Measurements from ENCODE around the gene MPPE1.
A peak's percentile ranks its signal among the peaks of the same experiment; 100 is the strongest.

The MPPE1 gene

DNA sequence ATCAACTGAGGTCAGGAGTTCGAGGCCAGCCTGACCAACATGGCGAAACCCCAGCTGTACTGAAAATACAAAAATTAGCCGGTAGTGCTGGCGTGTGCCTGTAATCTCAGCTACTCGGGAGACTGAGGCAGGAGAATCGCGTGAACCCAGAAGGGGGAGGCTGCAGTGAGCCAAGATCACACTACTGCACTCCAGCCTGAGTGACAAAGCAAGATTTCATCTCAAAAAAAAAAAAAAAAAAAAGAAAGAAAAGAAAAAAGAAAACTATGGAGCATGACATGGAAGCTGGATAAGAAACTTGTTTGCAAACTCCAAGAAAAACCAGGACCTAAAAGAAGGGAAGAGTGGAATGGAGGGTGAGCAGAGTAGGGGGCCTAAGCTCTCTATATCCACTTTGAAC, 58.8 kb downstream of the MPPE1 start:
- no peak overlapping the region for H2AK5ac ChIP-seq (ENCODE audit: low read length)
- no peak overlapping the region for H3K4me2 ChIP-seq (ENCODE audit: low read length)
- no peak overlapping the region for H2BK15ac ChIP-seq (replicated peaks; ENCODE audit: low read depth)
- no peaks in the 10 kb centered on the region for H3K36me3 ChIP-seq (ENCODE audit: control insufficient read depth, insufficient read depth, low read length)
- H3K27ac ChIP-seq (ENCODE audit: low read depth, low read length) = no peak overlapping the region
- no peak overlapping the region for H3K23ac ChIP-seq (ENCODE audit: low read length)
- H3K79me1 ChIP-seq (ENCODE audit: low read length) = peaks cover 7% of the 10 kb centered on the region
- H4K8ac ChIP-seq (ENCODE audit: low read depth, low read length) = no peak overlapping the region
- no peak overlapping the region for H3K4me3 ChIP-seq (ENCODE audit: low read length)
- H3K27me3 ChIP-seq (ENCODE audit: insufficient read depth, low read length, poor library complexity) = no peaks in the 10 kb centered on the region
- no peak overlapping the region for H4K5ac ChIP-seq (ENCODE audit: low read length)
- H2BK5ac ChIP-seq (ENCODE audit: low read length) = no peak overlapping the region
- H2BK120ac ChIP-seq (ENCODE audit: low read depth, low read length) = no peak overlapping the region
- WGBS (ENCODE audit: extremely low coverage, insufficient coverage, low lambda C conversion rate) = no CpG with 5 or more reads among the region's 7 CpGs
- DNase-seq = no peak
- no peak overlapping the region for H3K18ac ChIP-seq (ENCODE audit: low read length)
- peaks cover 20% of the 10 kb centered on the region for H3K79me2 ChIP-seq (ENCODE audit: control insufficient read depth, insufficient read depth, low read length)
- H3K56ac ChIP-seq (ENCODE audit: low read length) = no peak overlapping the region
- no peak overlapping the region for H3K4ac ChIP-seq (ENCODE audit: low read depth, low read length)
- H3K9ac ChIP-seq (ENCODE audit: low read length) = no peak overlapping the region
- peaks cover 4% of the 10 kb centered on the region for H3K4me1 ChIP-seq (ENCODE audit: control insufficient read depth, low read depth, low read length)

- no peaks in the 10 kb centered on the region for H3K36me3 ChIP-seq (ENCODE audit: control insufficient read depth, insufficient read depth, low read length)
- no peak overlapping the region for H3K23ac ChIP-seq (ENCODE audit: low read length)
- H3K27ac ChIP-seq (ENCODE audit: low read depth, low read length) = no peak overlapping the region
- peaks cover 5% of the 10 kb centered on the region for H3K79me1 ChIP-seq (ENCODE audit: low read length)
- H4K5ac ChIP-seq (ENCODE audit: low read length) = no peak overlapping the region
- no peak for DNase-seq
- H4K8ac ChIP-seq (ENCODE audit: low read depth, low read length) = no peak overlapping the region
- H3K4ac ChIP-seq (ENCODE audit: low read depth, low read length) = no peak overlapping the region
- H3K27me3 ChIP-seq (ENCODE audit: insufficient read depth, low read length, poor library complexity) = no peaks in the 10 kb centered on the region
- no peak overlapping the region for H2BK15ac ChIP-seq (replicated peaks; ENCODE audit: low read depth)
- no peak overlapping the region for H3K9ac ChIP-seq (ENCODE audit: low read length)
- H3K4me1 ChIP-seq (ENCODE audit: control insufficient read depth, low read depth, low read length) = peaks cover 1% of the 10 kb centered on the region
- H3K4me2 ChIP-seq (ENCODE audit: low read length) = no peak overlapping the region
- H3K18ac ChIP-seq (ENCODE audit: low read length) = no peak overlapping the region
- no CpG with 5 or more reads among the region's 4 CpGs for WGBS (ENCODE audit: extremely low coverage, insufficient coverage, low lambda C conversion rate)
- H3K56ac ChIP-seq (ENCODE audit: low read length) = no peak overlapping the region
- no peak overlapping the region for H2AK5ac ChIP-seq (ENCODE audit: low read length)
- H2BK120ac ChIP-seq (ENCODE audit: low read depth, low read length) = no peak overlapping the region
- peaks cover 12% of the 10 kb centered on the region for H3K79me2 ChIP-seq (ENCODE audit: control insufficient read depth, insufficient read depth, low read length)
- H3K4me3 ChIP-seq (ENCODE audit: low read length) = no peak overlapping the region
- no peak overlapping the region for H2BK5ac ChIP-seq (ENCODE audit: low read length)
These were observed 60.3 kb downstream of the MPPE1 start for GRCh38 chr18:11847811-11848210.

DNA sequence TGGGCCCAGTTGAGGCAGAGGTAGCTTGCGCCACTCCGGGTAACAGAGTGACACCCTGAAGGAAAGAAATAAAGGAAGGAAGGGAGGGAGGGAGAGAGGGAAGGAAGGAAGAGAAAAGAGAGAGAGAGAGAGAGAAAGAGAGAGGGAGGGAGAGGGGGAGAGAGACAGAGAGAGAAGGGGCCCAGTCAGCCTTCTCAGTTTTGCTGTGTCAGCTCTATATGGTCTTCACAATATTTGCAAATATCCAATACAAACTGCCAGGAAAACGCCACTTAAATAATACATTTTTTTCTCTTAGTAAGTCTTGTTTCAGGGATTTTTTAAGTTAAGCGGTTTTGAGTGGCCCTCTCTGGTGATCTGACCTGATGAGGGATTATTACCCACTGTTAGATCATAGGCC, 62.5 kb downstream of the MPPE1 start:
- H3K4me1 ChIP-seq (ENCODE audit: control insufficient read depth, low read depth, low read length) = peaks cover 1% of the 10 kb centered on the region
- H2BK15ac ChIP-seq (replicated peaks; ENCODE audit: low read depth) = no peak overlapping the region
- no peak overlapping the region for H2BK5ac ChIP-seq (ENCODE audit: low read length)
- no peak overlapping the region for H3K4ac ChIP-seq (ENCODE audit: low read depth, low read length)
- no peak overlapping the region for H3K23ac ChIP-seq (ENCODE audit: low read length)
- H3K56ac ChIP-seq (ENCODE audit: low read length) = no peak overlapping the region
- no peak for DNase-seq
- H4K5ac ChIP-seq (ENCODE audit: low read length) = no peak overlapping the region
- H3K4me2 ChIP-seq (ENCODE audit: low read length) = no peak overlapping the region
- no peak overlapping the region for H3K27ac ChIP-seq (ENCODE audit: low read depth, low read length)
- no peak overlapping the region for H2BK120ac ChIP-seq (ENCODE audit: low read depth, low read length)
- no peak overlapping the region for H3K4me3 ChIP-seq (ENCODE audit: low read length)
- H3K27me3 ChIP-seq (ENCODE audit: insufficient read depth, low read length, poor library complexity) = no peaks in the 10 kb centered on the region
- no peak overlapping the region for H3K9ac ChIP-seq (ENCODE audit: low read length)
- no peaks in the 10 kb centered on the region for H3K36me3 ChIP-seq (ENCODE audit: control insufficient read depth, insufficient read depth, low read length)
- no peaks in the 10 kb centered on the region for H3K79me1 ChIP-seq (ENCODE audit: low read length)
- no peak overlapping the region for H4K8ac ChIP-seq (ENCODE audit: low read depth, low read length)
- no peaks in the 10 kb centered on the region for H3K79me2 ChIP-seq (ENCODE audit: control insufficient read depth, insufficient read depth, low read length)
- no CpG with 5 or more reads among the region's 4 CpGs for WGBS (ENCODE audit: extremely low coverage, insufficient coverage, low lambda C conversion rate)
- no peak overlapping the region for H3K18ac ChIP-seq (ENCODE audit: low read length)
- H2AK5ac ChIP-seq (ENCODE audit: low read length) = no peak overlapping the region

- no peak overlapping the region for H3K4me2 ChIP-seq (ENCODE audit: low read length)
- H3K9ac ChIP-seq (ENCODE audit: low read length) = no peak overlapping the region
- H2BK5ac ChIP-seq (ENCODE audit: low read length) = no peak overlapping the region
- no peak overlapping the region for H3K18ac ChIP-seq (ENCODE audit: low read length)
- H3K23ac ChIP-seq (ENCODE audit: low read length) = no peak overlapping the region
- H3K79me2 ChIP-seq (ENCODE audit: control insufficient read depth, insufficient read depth, low read length) = no peaks in the 10 kb centered on the region
- H4K5ac ChIP-seq (ENCODE audit: low read length) = no peak overlapping the region
- H3K27me3 ChIP-seq (ENCODE audit: insufficient read depth, low read length, poor library complexity) = no peaks in the 10 kb centered on the region
- no peak overlapping the region for H2BK120ac ChIP-seq (ENCODE audit: low read depth, low read length)
- WGBS (ENCODE audit: extremely low coverage, insufficient coverage, low lambda C conversion rate) = no CpG with 5 or more reads among the region's 6 CpGs
- no peak overlapping the region for H2BK15ac ChIP-seq (replicated peaks; ENCODE audit: low read depth)
- H3K79me1 ChIP-seq (ENCODE audit: low read length) = no peaks in the 10 kb centered on the region
- H3K4me1 ChIP-seq (ENCODE audit: control insufficient read depth, low read depth, low read length) = no peaks in the 10 kb centered on the region
- H3K56ac ChIP-seq (ENCODE audit: low read length) = no peak overlapping the region
- no peak overlapping the region for H4K8ac ChIP-seq (ENCODE audit: low read depth, low read length)
- no peak overlapping the region for H2AK5ac ChIP-seq (ENCODE audit: low read length)
- H3K4ac ChIP-seq (ENCODE audit: low read depth, low read length) = no peak overlapping the region
- H3K27ac ChIP-seq (ENCODE audit: low read depth, low read length) = no peak overlapping the region
- H3K36me3 ChIP-seq (ENCODE audit: control insufficient read depth, insufficient read depth, low read length) = no peaks in the 10 kb centered on the region
- DNase-seq = no peak
- no peak overlapping the region for H3K4me3 ChIP-seq (ENCODE audit: low read length)
These were observed 63.7 kb downstream of the MPPE1 start for GRCh38 chr18:11844436-11844835.

- no peak for DNase-seq
- Histone ChIP-seq H3K27ac (ENCODE audit: low read depth, low read length) (no peak overlapping the region), H3K4me1 (ENCODE audit: control insufficient read depth, low read depth, low read length) (no peaks in the 10 kb centered on the region), H2AK5ac (ENCODE audit: low read length) (no peak overlapping the region), H3K56ac (ENCODE audit: low read length) (no peak overlapping the region), H3K79me1 (ENCODE audit: low read length) (no peaks in the 10 kb centered on the region), H4K5ac (ENCODE audit: low read length) (no peak overlapping the region), H3K36me3 (ENCODE audit: control insufficient read depth, insufficient read depth, low read length) (no peaks in the 10 kb centered on the region), H2BK15ac (replicated peaks; ENCODE audit: low read depth) (no peak overlapping the region), H2BK120ac (ENCODE audit: low read depth, low read length) (no peak overlapping the region), H3K18ac (ENCODE audit: low read length) (no peak overlapping the region), H3K4me2 (ENCODE audit: low read length) (no peak overlapping the region), H4K8ac (ENCODE audit: low read depth, low read length) (no peak overlapping the region), H3K27me3 (ENCODE audit: insufficient read depth, low read length, poor library complexity) (no peaks in the 10 kb centered on the region), H3K4ac (ENCODE audit: low read depth, low read length) (no peak overlapping the region), H3K9ac (ENCODE audit: low read length) (no peak overlapping the region), H3K23ac (ENCODE audit: low read length) (no peak overlapping the region), H3K4me3 (ENCODE audit: low read length) (no peak overlapping the region), H3K79me2 (ENCODE audit: control insufficient read depth, insufficient read depth, low read length) (no peaks in the 10 kb centered on the region), H2BK5ac (ENCODE audit: low read length) (no peak overlapping the region)
- no CpG with 5 or more reads among the region's 5 CpGs for WGBS (ENCODE audit: extremely low coverage, insufficient coverage, low lambda C conversion rate)
These were observed 65.6 kb downstream of the MPPE1 start for GRCh38 chr18:11842562-11842961.

DNA sequence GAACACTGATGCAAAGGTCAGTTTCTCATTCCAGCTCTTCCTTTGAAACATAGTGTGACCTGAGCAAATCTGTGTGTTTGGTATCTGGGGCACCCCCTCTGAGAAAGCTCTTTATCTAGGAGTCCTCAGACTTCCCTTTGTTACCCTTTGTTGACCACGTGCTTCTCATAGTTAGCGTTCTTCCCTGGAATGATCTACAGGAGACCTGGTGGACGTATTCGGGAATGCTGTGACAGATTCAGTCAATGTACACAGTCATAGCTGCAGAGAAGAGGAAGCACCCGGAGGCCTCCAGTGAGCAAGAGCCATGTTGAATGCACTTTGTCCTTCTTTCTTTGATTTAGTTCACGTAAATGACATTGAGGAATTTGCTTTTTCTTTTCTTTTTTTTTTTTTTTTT, 67.6 kb downstream of the MPPE1 start:
- H2BK120ac ChIP-seq (ENCODE audit: low read depth, low read length) = no peak overlapping the region
- no peak overlapping the region for H2BK5ac ChIP-seq (ENCODE audit: low read length)
- no peaks in the 10 kb centered on the region for H3K4me1 ChIP-seq (ENCODE audit: control insufficient read depth, low read depth, low read length)
- H3K27ac ChIP-seq (ENCODE audit: low read depth, low read length) = no peak overlapping the region
- H3K9ac ChIP-seq (ENCODE audit: low read length) = no peak overlapping the region
- no peak overlapping the region for H4K8ac ChIP-seq (ENCODE audit: low read depth, low read length)
- H3K27me3 ChIP-seq (ENCODE audit: insufficient read depth, low read length, poor library complexity) = no peaks in the 10 kb centered on the region
- no peak overlapping the region for H3K56ac ChIP-seq (ENCODE audit: low read length)
- H3K23ac ChIP-seq (ENCODE audit: low read length) = no peak overlapping the region
- H3K4me3 ChIP-seq (ENCODE audit: low read length) = no peak overlapping the region
- H3K36me3 ChIP-seq (ENCODE audit: control insufficient read depth, insufficient read depth, low read length) = no peaks in the 10 kb centered on the region
- no peaks in the 10 kb centered on the region for H3K79me1 ChIP-seq (ENCODE audit: low read length)
- no peaks in the 10 kb centered on the region for H3K79me2 ChIP-seq (ENCODE audit: control insufficient read depth, insufficient read depth, low read length)
- H3K4ac ChIP-seq (ENCODE audit: low read depth, low read length) = peak overlapping the region; percentile 7
- H2BK15ac ChIP-seq (replicated peaks; ENCODE audit: low read depth) = no peak overlapping the region
- no peak overlapping the region for H3K18ac ChIP-seq (ENCODE audit: low read length)
- no CpG with 5 or more reads among the region's 6 CpGs for WGBS (ENCODE audit: extremely low coverage, insufficient coverage, low lambda C conversion rate)
- H2AK5ac ChIP-seq (ENCODE audit: low read length) = no peak overlapping the region
- H3K4me2 ChIP-seq (ENCODE audit: low read length) = no peak overlapping the region
- DNase-seq = peak; percentile 82
- H4K5ac ChIP-seq (ENCODE audit: low read length) = no peak overlapping the region
